GM10266 (cell line): ENCODE data around the gene RER1.

Source experiments
- DNase-seq: peaks from one replicate; pipeline ENCODE4 v3.0.0; 2012; ENCODE audit errors: extremely low spot score
- TF ChIP-seq, protein P1 (sequence below): IDR thresholded peaks from 2 replicates; pipeline ENCODE4 v1.5.1; 2012; ENCODE audit warnings: mild to moderate bottlenecking, low read depth; ENCODE audit not compliant: control insufficient read depth, insufficient read depth; ENCODE audit errors: missing control alignments

RER1 gene

DNA sequence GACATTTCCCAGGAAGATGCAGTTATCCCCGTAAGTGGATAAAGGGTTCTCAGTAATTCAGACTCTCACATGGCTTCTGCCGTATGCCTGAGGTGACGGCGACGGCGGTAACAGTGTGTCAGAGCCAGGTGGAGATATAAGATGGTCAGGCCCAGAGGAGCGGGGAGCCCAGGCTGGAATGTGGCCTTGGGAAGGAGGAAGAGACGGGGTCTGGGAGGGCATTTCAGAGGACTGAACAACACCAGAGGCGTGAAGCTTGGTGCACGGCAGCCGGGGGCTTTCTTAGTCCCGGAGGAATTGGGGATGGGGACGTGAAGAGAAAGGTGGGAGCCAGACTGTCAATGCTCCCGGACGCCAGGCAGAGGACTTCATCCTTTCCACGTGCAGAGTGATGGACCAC lies 1.0 kb downstream of the RER1 start:
- TF ChIP-seq, protein P1, sequence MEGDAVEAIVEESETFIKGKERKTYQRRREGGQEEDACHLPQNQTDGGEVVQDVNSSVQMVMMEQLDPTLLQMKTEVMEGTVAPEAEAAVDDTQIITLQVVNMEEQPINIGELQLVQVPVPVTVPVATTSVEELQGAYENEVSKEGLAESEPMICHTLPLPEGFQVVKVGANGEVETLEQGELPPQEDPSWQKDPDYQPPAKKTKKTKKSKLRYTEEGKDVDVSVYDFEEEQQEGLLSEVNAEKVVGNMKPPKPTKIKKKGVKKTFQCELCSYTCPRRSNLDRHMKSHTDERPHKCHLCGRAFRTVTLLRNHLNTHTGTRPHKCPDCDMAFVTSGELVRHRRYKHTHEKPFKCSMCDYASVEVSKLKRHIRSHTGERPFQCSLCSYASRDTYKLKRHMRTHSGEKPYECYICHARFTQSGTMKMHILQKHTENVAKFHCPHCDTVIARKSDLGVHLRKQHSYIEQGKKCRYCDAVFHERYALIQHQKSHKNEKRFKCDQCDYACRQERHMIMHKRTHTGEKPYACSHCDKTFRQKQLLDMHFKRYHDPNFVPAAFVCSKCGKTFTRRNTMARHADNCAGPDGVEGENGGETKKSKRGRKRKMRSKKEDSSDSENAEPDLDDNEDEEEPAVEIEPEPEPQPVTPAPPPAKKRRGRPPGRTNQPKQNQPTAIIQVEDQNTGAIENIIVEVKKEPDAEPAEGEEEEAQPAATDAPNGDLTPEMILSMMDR: no peak
- no peak for DNase-seq

DNA sequence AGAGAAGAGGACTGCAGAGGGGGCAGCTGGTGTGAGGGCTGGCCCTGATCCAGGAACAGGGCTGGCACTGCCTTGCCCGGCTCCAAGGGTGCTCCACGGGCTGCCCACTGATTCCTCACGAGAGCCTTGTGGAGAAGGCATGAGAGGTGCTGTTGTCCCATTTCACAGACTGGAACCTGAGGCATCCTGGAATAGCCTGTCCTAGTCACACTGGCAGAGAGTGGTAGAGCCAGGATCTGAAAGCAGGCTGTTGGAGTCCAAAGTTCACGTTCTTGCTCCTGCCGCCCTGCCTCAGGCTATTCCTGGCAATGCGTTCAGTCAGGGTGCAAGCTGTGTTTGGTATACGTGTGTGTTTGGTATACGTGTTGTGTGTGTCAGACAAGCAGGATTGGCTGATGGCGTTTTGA lies 1.8 kb downstream of the RER1 start:
- DNase-seq: no peak
- TF ChIP-seq, protein P1: no peak

DNA sequence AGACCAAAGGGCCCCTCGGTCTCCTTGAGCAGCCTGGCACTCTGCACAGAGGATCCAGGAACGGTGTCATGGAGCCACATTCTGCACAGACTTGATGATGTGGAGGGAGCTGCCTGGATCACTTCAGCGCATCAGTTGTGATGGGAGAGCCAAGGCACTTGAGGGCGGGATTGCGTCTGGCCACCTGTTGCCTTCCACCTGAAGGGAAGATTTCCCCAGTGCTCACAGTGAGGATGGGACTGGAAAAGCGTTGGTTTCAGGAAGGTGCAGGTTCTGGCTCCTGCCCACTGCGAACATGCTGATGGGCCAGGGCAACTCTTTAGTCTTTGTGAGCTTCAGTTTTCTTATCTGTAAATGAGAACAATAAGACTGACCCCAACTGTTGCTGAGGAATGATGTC lies 2.6 kb downstream of the RER1 start:
- no peak for DNase-seq
- TF ChIP-seq, protein P1: no peak

DNA sequence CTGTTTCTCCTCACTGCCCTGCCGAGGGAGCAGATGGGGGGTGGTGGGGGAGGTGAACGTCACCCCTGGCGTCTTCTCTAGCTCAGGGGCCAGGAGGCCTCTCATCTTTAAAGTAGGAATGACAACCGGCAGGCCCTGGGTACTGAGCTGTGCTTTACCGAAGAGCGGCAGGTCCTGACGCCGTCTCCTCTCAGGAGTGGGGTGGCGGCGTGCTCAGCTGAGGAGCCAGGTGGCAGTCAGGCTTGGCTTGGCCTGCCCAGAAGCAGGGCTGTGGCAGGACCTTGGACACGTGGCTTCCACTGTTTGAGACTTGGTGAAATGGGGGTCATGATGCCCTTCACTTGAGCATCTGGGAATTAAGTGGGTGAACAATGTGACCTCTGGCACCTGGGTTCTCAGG lies 3.1 kb downstream of the RER1 start:
- TF ChIP-seq, protein P1: no peak
- no peak for DNase-seq

DNA sequence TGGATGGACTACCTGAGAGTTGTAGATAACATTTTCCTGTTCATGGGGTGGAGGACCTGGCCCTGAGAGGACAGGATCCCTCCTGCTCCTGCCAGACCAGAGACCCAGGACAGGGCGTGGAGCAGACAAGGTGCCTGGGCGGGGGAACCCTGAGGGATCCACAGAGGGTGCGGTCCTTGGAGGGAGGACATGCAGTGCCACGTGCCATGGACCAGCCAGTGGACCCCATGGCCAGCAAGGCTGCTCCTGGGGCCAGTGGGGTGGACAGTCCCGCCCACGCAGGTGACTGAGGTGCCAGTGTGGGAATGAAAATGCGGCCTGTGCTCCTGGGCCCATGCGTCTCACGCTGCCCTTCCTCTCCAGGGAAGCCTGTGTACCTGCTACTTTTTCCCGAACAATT lies 3.6 kb downstream of the RER1 start:
- DNase-seq: no peak
- TF ChIP-seq, protein P1: no peak

DNA sequence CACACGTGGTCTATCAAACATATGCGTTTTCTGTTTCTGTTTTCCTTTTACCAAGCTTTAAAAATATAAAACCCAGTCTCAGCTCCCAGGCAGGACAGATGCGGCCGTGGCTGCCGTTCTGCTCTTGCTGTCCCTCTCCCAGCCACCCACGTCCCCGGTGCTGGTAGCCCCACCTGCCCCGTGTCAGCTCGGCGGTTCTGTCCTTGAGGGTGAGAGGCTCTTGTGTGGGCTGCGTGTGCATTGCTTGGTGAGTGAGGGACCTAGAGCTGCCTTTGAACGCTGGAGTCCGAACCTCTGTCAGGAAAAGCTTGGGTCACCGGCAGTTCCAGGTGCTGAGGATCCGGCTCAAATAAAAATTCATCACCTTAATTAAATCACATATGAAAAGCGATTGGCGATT lies 4.4 kb downstream of the RER1 start:
- TF ChIP-seq, protein P1: no peak
- no peak for DNase-seq

DNA sequence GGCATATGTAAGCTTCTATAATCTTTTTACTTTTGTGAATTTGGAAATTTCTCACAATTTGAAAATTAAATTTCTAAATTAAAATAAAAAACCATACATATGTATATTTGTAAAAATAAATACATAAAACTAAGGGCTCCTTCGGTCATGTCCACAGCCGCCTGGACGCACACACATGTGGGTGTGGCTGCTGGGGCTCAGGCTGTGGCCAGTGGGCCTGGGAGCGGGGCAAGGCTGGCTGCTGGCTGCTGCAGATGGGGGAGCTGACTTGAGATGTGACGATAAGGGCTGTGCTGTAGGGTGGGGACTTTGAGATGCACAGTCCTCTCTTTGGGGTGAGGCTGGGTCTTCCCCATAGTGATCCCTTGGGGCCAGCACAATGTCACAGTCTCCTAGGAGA lies 4.8 kb downstream of the RER1 start:
- TF ChIP-seq, protein P1: no peak
- no peak for DNase-seq
